ENCODE measurements around the gene SST.

SST gene

GRCh38 chr3:187629711-187630110, 40.5 kb downstream of the SST start:
- DNase-seq (ENCODE audit: low read depth): peak; percentile 56

DNA sequence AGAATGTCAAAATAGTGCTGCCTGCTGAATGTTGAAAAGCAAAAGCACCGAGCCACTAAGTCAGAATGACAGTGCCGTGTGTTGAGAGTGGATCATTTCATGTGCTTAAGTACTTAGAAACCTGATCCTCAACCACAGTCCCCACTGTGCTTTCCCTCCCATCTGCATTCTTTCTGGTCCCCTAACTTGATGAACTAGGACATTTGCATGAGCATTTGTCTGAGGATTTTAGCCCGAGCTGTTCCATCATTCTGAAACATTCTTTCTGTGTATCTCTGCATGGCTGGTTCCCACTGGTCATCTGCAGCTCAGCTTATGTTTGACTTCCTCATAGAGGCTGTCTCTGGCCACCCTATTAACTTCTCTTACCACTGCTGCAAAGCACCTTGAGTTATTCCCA, 42.0 kb downstream of the SST start:
- no peak for DNase-seq (ENCODE audit: low read depth)

- no peak for DNase-seq (ENCODE audit: low read depth)
Observed at GRCh38 chr3:187626581-187626980, 43.6 kb downstream of the SST start.

GRCh38 chr3:187624588-187624987, 45.6 kb downstream of the SST start:
- no peak for DNase-seq (ENCODE audit: low read depth)

DNA sequence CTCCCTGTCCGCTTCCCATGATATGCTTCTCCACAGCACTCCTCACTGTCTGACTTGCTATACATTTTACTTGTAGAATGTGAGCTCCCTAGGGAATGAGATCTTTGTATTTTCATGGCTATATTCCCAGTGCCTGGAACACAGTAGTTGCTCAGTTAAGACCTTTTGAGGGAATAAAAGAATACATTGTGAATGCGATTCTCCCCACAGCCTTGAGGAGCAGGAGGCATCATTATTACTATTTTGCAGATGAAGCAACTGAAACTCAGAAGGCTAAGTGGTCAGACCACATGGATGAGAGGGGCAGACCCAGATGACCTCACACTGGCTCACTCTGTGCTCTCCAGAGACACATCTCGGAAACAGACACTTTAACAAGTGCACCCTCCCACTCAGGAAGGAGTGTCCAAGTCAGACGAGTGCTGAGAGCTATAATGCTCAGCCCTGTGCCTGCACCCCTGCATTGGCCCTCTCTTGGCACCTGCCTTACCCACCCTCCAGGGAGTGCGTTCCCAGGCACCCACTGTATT, 46.8 kb downstream of the SST start:
- DNase-seq (ENCODE audit: low read depth): peak; percentile 30

DNA sequence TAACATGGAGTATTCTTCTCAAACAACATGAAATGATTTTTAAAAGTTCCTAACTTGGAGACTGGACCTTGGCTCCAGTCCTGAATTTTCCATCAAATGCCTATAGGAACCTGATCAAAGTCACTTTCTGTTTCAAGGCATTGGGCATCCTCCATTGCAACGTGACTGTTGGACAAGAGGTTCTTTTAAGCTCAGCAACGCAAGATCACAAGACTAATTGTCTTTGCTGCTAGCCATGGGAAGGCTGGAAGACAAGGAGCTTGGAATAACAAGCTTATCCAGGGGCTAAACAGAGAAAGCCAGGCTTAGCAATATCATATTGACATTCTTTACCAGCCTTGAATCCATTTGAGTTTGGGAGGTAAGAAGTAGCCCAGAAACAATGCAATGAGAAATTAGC, 48.3 kb downstream of the SST start:
- DNase-seq (ENCODE audit: low read depth): no peak

DNA sequence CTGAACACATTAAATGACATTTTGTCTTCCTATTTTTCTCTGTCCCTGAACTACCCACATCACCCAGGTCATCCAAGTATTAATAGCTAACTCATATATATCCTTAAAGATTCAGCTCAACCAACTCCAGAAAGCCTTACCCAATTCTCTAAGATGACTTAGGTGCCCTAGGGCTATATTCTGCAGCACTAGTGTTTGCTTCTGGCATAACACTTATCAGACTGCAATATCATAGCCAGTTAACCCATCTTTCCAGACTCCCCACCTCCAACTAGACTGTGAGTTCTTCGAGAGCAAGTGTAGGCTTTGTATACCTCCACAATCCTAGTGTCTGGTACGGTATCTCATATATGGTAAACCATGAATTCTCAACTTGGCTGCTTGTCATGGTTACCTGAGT, 50.7 kb downstream of the SST start:
- DNase-seq (ENCODE audit: low read depth): peak; percentile 24

Measured in ELR (cell line).